Measurements from ENCODE around the gene CFAP20DC.
"Not testable (repeated sequence)": the region's sequence is repeated elsewhere in the genome, so short reads cannot be mapped to it uniquely, and the experiment has no call there.

Gene CFAP20DC

DNA sequence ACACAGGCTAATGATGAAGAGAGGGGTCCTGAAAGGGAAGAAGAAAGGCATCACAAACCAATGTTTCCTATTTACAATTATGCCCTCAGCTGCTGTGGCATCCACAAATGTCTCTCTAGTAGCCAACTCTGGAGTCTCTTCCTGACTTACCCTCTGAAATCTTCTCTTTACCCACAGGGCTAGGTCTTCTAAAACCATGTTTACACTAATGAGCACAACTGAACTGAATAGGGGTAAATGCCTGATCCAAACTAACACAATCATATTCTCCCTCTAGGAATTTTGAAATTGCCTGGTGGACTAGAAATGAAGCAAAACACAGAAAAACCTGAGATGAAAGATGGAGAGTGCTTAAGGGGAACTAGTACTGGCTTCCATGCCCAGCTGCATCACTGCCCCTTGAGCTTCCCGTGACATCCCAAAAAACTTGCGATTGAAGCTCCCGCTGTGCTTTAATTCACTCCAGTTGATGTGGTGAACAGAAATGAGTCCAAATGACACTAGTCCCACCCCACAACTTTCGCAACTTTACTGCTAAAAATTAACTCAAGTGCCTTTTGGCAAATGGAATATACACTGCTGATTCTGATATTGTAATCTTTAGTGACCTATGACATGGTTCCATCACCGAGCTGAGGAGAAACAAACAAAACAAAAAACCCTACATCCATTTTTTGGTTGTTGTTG is 32.8 kb downstream of the CFAP20DC start:
- no peak for DNase-seq

DNA sequence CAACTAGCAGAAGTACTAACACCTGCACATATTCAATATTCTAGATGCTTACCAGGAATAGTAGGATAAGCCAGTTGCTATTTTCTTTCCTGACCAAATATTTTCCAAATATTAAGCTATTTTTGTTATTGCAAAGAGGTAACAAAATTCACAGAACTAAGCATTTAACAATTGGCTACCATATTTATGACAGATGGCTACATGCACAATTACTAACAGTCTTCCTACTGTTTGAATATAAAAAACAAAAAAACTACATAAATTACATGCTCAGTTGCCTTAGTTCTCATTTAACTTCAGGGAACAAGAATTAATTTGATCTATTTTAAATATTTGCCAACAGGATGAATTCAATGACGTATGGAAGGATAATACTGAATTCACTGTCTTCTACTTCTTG is 36.2 kb downstream of the CFAP20DC start:
- no peak for DNase-seq

DNA sequence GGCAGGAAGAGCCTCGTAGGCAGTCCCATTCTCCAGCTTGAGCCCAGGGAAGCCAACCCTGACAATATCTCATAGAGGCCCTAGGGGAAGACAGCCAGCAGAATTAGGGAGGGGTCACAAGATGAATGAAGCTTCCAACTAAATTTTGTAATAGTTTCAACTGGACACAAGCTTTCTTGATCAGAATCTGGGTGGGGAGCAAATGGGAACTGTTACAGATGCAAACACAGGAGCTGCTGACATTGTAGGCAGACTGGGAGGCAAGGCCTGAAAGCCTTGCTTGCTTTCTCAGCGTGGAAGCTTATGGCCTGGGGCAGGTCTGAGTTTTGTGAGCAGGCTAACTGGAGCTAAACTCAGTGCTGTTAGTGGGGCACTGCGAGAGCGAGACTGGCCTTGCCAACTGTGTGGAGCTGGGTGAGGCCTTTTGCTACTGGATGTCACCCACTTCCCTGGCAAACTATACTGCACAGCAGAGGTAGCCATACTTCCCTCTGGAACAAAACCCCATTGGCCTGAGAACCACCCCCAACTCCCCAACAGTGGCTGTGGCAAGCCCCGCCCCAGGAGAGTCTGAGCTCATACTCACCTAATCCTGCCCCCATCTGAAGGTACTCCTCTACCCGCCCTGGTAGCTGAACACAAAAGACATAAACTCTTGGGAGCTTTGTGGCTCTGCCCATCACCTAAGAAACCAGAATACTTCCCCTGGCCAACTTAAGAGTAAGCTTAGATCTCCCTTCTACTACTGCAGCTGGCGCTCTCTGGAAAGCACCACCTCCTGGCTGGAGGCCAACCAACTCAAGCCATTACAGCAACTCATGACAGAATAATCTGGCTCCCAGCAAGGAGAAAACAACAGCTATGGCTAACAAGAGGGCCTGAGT is 42.9 kb downstream of the CFAP20DC start:
- DNase-seq: peak; percentile 28

- no peak for DNase-seq
Observed at GRCh38 chr3:59001675-59002074, 48.1 kb downstream of the CFAP20DC start.

DNA sequence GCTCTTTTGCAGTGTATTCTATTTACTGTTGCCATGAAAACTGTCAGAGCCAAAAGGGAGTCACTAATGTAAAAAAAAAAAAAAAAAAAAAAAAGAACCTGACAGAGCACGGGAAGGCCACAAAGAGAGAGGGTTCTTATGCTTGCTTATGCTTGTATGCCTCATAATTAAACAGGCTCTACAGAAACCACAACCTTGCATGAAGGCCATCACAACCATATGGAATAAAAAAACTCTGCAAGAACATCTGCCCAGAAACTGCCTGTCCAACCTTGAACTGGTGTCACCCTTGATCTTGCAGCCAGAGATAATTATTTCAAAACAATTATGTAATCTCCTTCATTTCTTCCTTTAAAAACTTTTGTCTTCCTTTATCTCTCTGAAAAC is 50.1 kb downstream of the CFAP20DC start:
- no peak for DNase-seq

GRCh38 chr3:58999134-58999773 is 50.6 kb downstream of the CFAP20DC start:
- DNase-seq: no peak

- no peak for DNase-seq
Observed at GRCh38 chr3:58998476-58999117, 51.2 kb downstream of the CFAP20DC start.

DNA sequence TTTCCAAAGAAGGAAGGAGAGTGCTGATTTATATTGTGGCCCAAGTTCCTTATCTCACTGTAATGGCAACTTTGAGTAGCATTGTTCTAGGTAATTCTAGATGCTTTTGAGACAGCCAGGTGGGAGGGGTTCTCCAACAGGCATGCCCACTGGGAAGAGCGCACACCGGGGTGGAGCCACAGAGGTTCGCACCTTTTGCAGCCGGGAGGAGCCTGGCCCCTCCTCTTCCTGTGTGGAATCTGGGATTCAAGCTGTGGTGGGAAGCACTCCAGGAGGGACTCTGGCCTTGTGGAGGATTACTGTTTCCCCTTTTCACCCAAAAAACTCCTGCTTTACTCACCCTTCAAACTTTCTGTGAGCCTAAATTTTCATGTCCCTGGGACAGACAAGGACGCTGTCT is 53.1 kb downstream of the CFAP20DC start:
- no peak for DNase-seq

DNA sequence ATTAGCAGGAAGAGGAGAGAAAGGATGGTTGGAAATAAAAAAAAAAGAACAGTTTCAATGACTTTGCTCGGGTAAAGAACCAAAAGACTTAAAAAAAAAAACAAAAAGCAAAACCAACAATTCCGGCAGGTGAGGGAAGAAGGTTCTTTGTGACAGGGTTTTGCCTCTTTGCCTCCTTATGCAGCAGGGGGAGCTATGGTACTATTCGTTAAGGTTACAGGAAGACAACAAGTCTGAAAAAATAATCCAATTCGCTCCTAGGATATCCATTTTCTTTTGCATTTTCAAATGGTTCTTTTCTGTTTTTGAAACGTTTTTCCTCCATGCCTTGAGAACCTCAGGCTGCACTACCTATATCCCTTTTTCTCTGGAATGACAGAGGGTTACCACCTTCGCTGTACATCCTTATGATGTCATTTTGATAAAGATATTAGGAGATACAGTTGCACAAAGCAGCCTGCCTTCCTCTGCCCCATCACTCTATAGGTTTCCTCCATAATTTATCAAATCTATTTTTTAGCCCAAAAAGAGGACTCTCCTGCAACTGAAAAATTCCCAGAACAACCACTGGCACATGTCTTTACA is 55.0 kb downstream of the CFAP20DC start:
- peak; percentile 36 for DNase-seq

DNA sequence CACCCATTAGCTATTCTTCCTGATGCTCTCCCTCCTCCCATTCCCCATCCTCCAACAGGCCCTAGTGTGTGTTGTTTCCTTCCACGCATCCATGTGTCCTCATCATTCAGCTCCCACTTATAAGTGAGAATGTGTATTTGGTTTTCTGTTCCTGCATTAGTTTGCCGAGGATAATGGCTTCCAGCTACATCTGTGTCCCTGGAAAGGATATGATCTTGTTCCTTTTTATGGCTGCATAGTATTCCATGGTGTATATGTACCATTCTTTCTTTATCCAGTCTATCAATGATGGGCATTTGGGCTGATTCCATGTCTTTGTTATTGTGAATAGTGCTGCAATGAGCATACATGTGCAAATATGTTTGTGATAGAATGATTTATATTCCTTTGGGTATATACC is 56.3 kb downstream of the CFAP20DC start:
- DNase-seq: no peak

- DNase-seq: no peak
Observed at GRCh38 chr3:58991623-58992022, 58.2 kb downstream of the CFAP20DC start.

DNA sequence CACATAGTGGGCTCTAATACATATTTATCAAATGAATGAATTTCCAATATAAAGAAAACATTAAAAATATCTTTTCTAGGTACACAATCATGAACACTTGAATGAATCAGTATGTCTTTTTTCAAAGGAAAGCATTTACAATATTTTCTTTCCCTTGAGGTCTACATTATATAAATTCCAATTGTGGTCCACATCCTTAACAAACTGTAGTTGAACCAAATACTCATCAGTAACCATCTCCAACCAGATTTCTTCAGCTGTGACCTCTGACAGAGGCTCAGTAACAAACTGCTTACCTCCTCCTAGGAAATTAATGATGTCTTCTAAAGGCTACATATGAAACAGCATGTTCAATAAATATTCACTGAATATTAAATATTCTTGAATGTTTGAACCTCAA is 58.8 kb downstream of the CFAP20DC start:
- DNase-seq: no peak

- no peak for DNase-seq
Observed at GRCh38 chr3:58989955-58990354, 59.9 kb downstream of the CFAP20DC start.

- DNase-seq: no peak
Observed at GRCh38 chr3:58989163-58989562, 60.7 kb downstream of the CFAP20DC start.

DNA sequence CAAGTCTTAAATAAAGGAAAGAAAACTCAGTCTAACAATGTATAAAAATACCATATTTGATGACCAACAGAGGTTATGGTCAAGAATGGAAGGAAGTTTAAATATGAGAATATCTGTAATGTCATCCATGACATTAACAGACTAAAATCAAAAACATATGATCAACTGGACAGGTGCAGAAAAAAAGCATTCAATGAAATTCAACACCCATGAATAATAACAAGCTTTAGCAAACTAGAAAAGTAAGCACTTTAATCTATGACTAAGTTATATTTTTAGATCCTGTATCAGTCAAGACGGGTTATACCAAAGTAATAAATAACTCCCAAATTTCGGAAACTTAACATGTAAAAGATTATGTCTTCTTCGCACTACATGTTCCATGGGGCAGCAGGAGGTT is 61.8 kb downstream of the CFAP20DC start:
- no peak for DNase-seq

DNA sequence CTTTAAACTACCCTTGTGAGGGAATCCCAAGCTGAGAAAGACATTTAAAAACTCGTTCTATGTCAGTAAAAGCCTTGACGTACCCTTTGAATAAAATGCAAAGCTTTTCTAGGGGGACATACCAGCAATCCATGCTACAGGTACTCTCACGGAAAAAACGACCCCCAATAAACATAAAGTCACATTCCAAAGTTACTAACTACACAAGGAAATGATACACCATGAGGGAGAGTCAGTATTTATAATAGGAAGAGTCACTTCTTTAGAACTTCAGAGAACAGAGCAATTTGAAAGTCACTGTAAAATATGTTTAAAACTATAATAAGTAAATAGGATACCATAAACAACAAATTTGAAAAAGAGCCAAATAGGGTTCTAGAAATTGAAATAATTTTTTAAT is 63.2 kb downstream of the CFAP20DC start:
- no peak for DNase-seq

DNA sequence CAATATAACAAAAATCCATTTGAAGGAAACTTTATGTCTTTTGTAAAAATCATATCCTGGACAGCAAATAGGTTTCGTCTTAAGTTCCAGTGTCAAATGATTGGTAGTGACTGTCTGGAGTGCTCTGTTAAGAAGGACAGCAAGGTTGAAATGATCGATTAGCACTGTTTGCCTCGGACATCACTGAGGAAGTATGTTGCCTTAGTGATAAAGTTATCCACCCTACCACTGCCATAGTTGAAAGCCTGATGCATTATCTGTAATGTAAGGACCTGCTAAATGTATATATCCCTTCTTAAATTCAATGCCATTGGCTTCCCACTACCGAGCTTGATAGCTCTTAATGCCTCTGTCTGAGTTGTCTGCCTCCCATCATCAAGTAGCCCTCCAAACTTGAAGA is 70.0 kb downstream of the CFAP20DC start:
- DNase-seq: no peak

DNA sequence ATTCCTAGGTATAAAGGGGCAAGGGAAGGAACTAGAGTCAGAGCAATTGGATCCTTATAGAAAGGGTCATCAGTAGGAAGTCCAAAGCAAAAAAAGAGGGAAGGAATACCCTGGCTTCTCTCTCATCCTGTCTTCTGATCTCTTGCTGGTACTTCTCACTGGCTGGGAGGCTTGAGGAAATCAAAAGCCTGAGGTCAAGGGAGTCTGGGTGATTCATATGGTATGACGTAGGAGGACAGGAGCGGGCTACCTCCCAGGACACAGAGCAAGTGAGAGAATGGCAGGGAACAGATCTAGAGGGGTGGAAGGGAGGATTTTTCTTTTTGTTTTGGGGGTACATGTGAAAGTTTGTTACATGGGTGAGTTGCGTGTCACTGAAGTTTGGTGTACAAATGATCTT is 76.0 kb downstream of the CFAP20DC start:
- no peak for DNase-seq

- not testable (repeated sequence) for DNase-seq
Observed at GRCh38 chr3:58967866-58968265, 82.0 kb downstream of the CFAP20DC start.

DNA sequence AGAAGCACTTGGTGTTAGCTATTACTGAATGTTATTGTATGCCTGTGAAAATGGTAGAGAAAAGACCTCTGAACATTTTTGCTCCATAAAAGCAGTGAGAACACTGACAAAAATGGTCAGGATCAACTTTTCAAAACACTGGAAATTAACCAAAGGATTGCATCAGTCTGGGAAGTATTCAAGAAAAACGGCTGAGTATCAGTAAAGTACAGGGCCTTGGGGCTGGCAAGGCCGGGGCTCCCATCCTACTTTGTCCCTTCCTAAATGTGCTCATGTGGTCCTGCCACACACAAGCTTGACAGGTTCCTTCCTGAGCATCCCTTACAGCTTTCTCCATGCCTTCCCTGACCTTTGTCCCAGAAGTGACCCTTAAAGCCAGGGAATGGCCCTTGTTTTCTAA is 84.0 kb downstream of the CFAP20DC start:
- no peak for DNase-seq

GRCh38 chr3:58963928-58964503 is 85.8 kb downstream of the CFAP20DC start:
- no peak for DNase-seq

DNA sequence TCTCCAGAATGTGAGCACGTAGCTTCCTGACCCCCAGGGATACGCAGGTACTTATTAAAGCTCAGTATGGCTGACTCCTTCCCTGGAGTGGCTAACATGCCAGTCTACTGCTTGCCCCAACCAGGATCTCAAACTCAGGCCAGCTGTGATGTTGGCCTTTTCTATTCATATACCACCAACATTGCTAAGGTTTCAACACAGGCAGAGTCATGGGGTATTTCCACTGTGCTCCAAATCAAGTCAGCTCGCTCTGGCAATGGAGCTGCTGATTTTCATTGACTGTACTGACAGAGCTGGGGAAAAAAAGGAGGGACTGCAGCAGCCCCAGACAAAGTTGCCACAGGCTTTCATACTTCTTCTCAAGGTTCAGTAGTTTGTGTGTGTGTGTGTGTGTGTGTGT is 87.0 kb downstream of the CFAP20DC start:
- DNase-seq: no peak

Measured in femur (tissue), 1 donor.